Epithelial cell of proximal tubule (primary cell): ENCODE results near the gene GAPT. TPM values are rescaled to one million over a fixed set of nuclear protein-coding genes. Genes with fewer than 3 reads are reported as not detected.

Experiments used
- DNase-seq: peaks from one replicate; pipeline ENCODE4 v3.0.0-alpha.2; 2011; ENCODE audit warnings: low read depth
- H3K4me3 ChIP-seq: 2 replicates; pipeline ENCODE4 v1.5.1; 2011; ENCODE audit warnings: low read depth, mild to moderate bottlenecking, low read length
- CTCF ChIP-seq: conservative IDR thresholded peaks from 2 replicates; pipeline ENCODE4 v1.5.1; 2012; ENCODE audit warnings: low read depth, mild to moderate bottlenecking, low read length
- total RNA-seq: library from RNA; depleted of rRNA; stranded (reverse); fragments of >200 nt; gene quantifications from 2 replicates; pipeline ENCODE4 v1.2.3, GENCODE V29; 2015

GAPT gene
- total RNA-seq = not detected in 2 replicates

GRCh38 chr5:58491216-58491892 lies at the start of gene GAPT:
Gene GAPT, plus strand, starts transcription at chr5:58491435. Its CDS starts 3,102 bp downstream, at chr5:58494537.
- H3K4me3 ChIP-seq = no peak within 1 kb of the TSS
- no peak for TF ChIP-seq CTCF
- DNase-seq = no peak

GRCh38 chr5:58444805-58445204 lies 46.4 kb upstream of the GAPT start:
- H3K4me3 ChIP-seq = no peak overlapping the region
- DNase-seq = no peak
- TF ChIP-seq CTCF = no peak

GRCh38 chr5:58446024-58446423 lies 45.2 kb upstream of the GAPT start:
- no peak for DNase-seq
- TF ChIP-seq CTCF = no peak
- no peak overlapping the region for H3K4me3 ChIP-seq

GRCh38 chr5:58447226-58447625 lies 44.0 kb upstream of the GAPT start:
- H3K4me3 ChIP-seq = no peak overlapping the region
- DNase-seq = no peak
- no peak for TF ChIP-seq CTCF

GRCh38 chr5:58450018-58450417 lies 41.2 kb upstream of the GAPT start:
- DNase-seq = no peak
- H3K4me3 ChIP-seq = no peak overlapping the region
- TF ChIP-seq CTCF = no peak

GRCh38 chr5:58450811-58451629 lies 40.2 kb upstream of the GAPT start:
- no peak overlapping the region for H3K4me3 ChIP-seq
- TF ChIP-seq CTCF = no peak
- no peak for DNase-seq
